HEK293 (cell line): ENCODE data around the gene RAD23B.

Experiments
- ELK4 ChIP-seq: IDR thresholded peaks from 2 replicates; pipeline ENCODE4 v1.6.1; 2011; ENCODE audit warnings: mild to moderate bottlenecking, low read depth, low read length, borderline replicate concordance
- IKZF3 ChIP-seq: fragments of 450-650 bp; IDR thresholded peaks from 2 replicates; pipeline ENCODE4 v1.5.0; 2018; ENCODE audit warnings: missing biosample characterization, mild to moderate bottlenecking, missing genetic modification characterization, moderate library complexity
- KLF1 ChIP-seq: fragments of 450-650 bp; formaldehyde crosslinking; IDR thresholded peaks from 2 replicates; pipeline ENCODE4 v1.5.1; 2016; ENCODE audit warnings: missing biosample characterization, missing genetic modification characterization
- KLF8 ChIP-seq: fragments of 450-650 bp; formaldehyde crosslinking; IDR thresholded peaks from 2 replicates; pipeline ENCODE4 v1.5.1; 2016; ENCODE audit warnings: missing biosample characterization, missing genetic modification characterization
- OSR2 ChIP-seq: fragments of 450-650 bp; formaldehyde crosslinking; IDR thresholded peaks from 2 replicates; pipeline ENCODE4 v1.5.1; 2016; ENCODE audit warnings: missing biosample characterization, missing genetic modification characterization
- PATZ1 ChIP-seq: fragments of 450-650 bp; formaldehyde crosslinking; IDR thresholded peaks from 2 replicates; pipeline ENCODE4 v1.5.1; 2016; ENCODE audit warnings: missing biosample characterization, missing genetic modification characterization
- PRDM10 ChIP-seq: fragments of 450-650 bp; formaldehyde crosslinking; IDR thresholded peaks from 2 replicates; pipeline ENCODE4 v1.5.1; 2016; ENCODE audit warnings: missing biosample characterization, missing genetic modification characterization
- PRDM4 ChIP-seq: fragments of 450-650 bp; formaldehyde crosslinking; IDR thresholded peaks from 2 replicates; pipeline ENCODE4 v1.5.1; 2017; ENCODE audit warnings: missing biosample characterization, missing genetic modification characterization
- PRDM6 ChIP-seq: fragments of 450-650 bp; formaldehyde crosslinking; IDR thresholded peaks from 2 replicates; pipeline ENCODE4 v1.5.1; 2017; ENCODE audit warnings: missing biosample characterization, missing genetic modification characterization
- RBAK ChIP-seq: fragments of 450-650 bp; formaldehyde crosslinking; IDR thresholded peaks from 2 replicates; pipeline ENCODE4 v1.5.1; 2016; ENCODE audit warnings: missing biosample characterization, missing genetic modification characterization
- SCRT1 ChIP-seq: fragments of 450-650 bp; formaldehyde crosslinking; IDR thresholded peaks from 2 replicates; pipeline ENCODE4 v1.5.1; 2016; ENCODE audit warnings: missing biosample characterization, missing genetic modification characterization, borderline replicate concordance
- ZBTB21 ChIP-seq: fragments of 450-650 bp; formaldehyde crosslinking; IDR thresholded peaks from 2 replicates; pipeline ENCODE4 v1.5.1; 2017; ENCODE audit warnings: missing biosample characterization, missing genetic modification characterization
- ZBTB48 ChIP-seq: fragments of 450-650 bp; formaldehyde crosslinking; IDR thresholded peaks from 2 replicates; pipeline ENCODE4 v1.5.1; 2016; ENCODE audit warnings: missing biosample characterization, missing genetic modification characterization
- ZBTB7A ChIP-seq: fragments of 450-650 bp; formaldehyde crosslinking; IDR thresholded peaks from 2 replicates; pipeline ENCODE4 v1.5.1; 2016; ENCODE audit warnings: low read depth, missing biosample characterization, missing genetic modification characterization
- ZFHX2 ChIP-seq: fragments of 450-650 bp; formaldehyde crosslinking; conservative IDR thresholded peaks from 2 replicates; pipeline ENCODE4 v1.5.1; 2016; ENCODE audit warnings: missing biosample characterization, missing genetic modification characterization
- ZNF169 ChIP-seq: fragments of 450-650 bp; formaldehyde crosslinking; IDR thresholded peaks from 2 replicates; pipeline ENCODE4 v1.5.1; 2016; ENCODE audit warnings: missing biosample characterization, missing genetic modification characterization
- ZNF350 ChIP-seq: fragments of 450-650 bp; formaldehyde crosslinking; IDR thresholded peaks from 2 replicates; pipeline ENCODE4 v1.5.0; 2017; ENCODE audit warnings: missing biosample characterization, mild to moderate bottlenecking, missing genetic modification characterization
- ZNF48 ChIP-seq: fragments of 450-650 bp; formaldehyde crosslinking; IDR thresholded peaks from 2 replicates; pipeline ENCODE4 v1.5.1; 2016; ENCODE audit warnings: missing biosample characterization, missing genetic modification characterization
- ZNF514 ChIP-seq: fragments of 450-650 bp; formaldehyde crosslinking; IDR thresholded peaks from 2 replicates; pipeline ENCODE4 v1.5.1; 2016; ENCODE audit warnings: missing biosample characterization, missing genetic modification characterization
- ZNF600 ChIP-seq: fragments of 450-650 bp; formaldehyde crosslinking; IDR thresholded peaks from 2 replicates; pipeline ENCODE4 v1.5.1; 2016; ENCODE audit warnings: missing biosample characterization, missing genetic modification characterization
- ZNF610 ChIP-seq: fragments of 450-650 bp; formaldehyde crosslinking; IDR thresholded peaks from 2 replicates; pipeline ENCODE4 v1.5.1; 2016; ENCODE audit warnings: missing biosample characterization, missing genetic modification characterization, borderline replicate concordance
- ZNF623 ChIP-seq: fragments of 450-650 bp; formaldehyde crosslinking; IDR thresholded peaks from 2 replicates; pipeline ENCODE4 v1.5.1; 2016; ENCODE audit warnings: missing biosample characterization, missing genetic modification characterization
- ZNF670 ChIP-seq: fragments of 450-650 bp; formaldehyde crosslinking; IDR thresholded peaks from 2 replicates; pipeline ENCODE4 v1.5.1; 2016; ENCODE audit warnings: missing biosample characterization, missing genetic modification characterization, low read depth
- ZNF677 ChIP-seq: fragments of 450-650 bp; IDR thresholded peaks from 2 replicates; pipeline ENCODE4 v1.5.0; 2018; ENCODE audit warnings: missing biosample characterization, mild to moderate bottlenecking, missing genetic modification characterization, moderate library complexity
- ZNF704 ChIP-seq: fragments of 450-650 bp; formaldehyde crosslinking; IDR thresholded peaks from 2 replicates; pipeline ENCODE4 v1.5.1; 2016; ENCODE audit warnings: missing biosample characterization, missing genetic modification characterization
- ZNF777 ChIP-seq: fragments of 450-650 bp; formaldehyde crosslinking; IDR thresholded peaks from 2 replicates; pipeline ENCODE4 v1.5.1; 2017; ENCODE audit warnings: missing biosample characterization, missing genetic modification characterization, borderline replicate concordance
- ZNF785 ChIP-seq: fragments of 450-650 bp; formaldehyde crosslinking; IDR thresholded peaks from 2 replicates; pipeline ENCODE4 v1.5.1; 2016; ENCODE audit warnings: missing biosample characterization, missing genetic modification characterization
- ZSCAN23 ChIP-seq: fragments of 450-650 bp; formaldehyde crosslinking; IDR thresholded peaks from 2 replicates; pipeline ENCODE4 v1.5.1; 2016; ENCODE audit warnings: missing biosample characterization, missing genetic modification characterization

RAD23B gene

GRCh38 chr9:107282759-107283622, at the start of gene RAD23B (continued):
- TF ChIP-seq ZNF670 (tag by site-specific recombination) (no peak), ELK4 (no peak), ZNF623 (tag by site-specific recombination) (no peak), KLF8 (tag by site-specific recombination) (peak; percentile 79; the same call in 1 of the 2 replicates), RBAK (tag by site-specific recombination) (no peak), PRDM10 (tag by site-specific recombination) (peak; percentile 86), ZNF704 (tag by site-specific recombination) (no peak), PRDM4 (tag by site-specific recombination) (peak; percentile 19; the same call in 1 of the 2 replicates), ZNF610 (no peak; the same call in 1 of the 2 replicates), ZNF777 (tag by site-specific recombination) (no peak), ZNF350 (tag by site-specific recombination) (no peak), PATZ1 (peak; percentile 57), IKZF3 (peak; percentile 86), ZBTB21 (tag by site-specific recombination) (no peak), OSR2 (tag by site-specific recombination) (no peak), ZNF48 (tag by site-specific recombination) (no peak), ZNF600 (tag by site-specific recombination) (peak; percentile 34; the same call in 1 of the 2 replicates), ZBTB7A (tag by site-specific recombination) (no peak), PRDM6 (tag by site-specific recombination) (no peak), ZNF677 (tag by site-specific recombination) (no peak), ZSCAN23 (tag by site-specific recombination) (no peak), ZNF785 (tag by site-specific recombination) (no peak), SCRT1 (tag by site-specific recombination) (no peak), ZFHX2 (tag by site-specific recombination) (peak; percentile 65), ZBTB48 (tag by site-specific recombination) (no peak), KLF1 (tag by site-specific recombination) (peak; percentile 67; the same call in 1 of the 2 replicates), ZNF514 (tag by site-specific recombination) (no peak), ZNF169 (tag by site-specific recombination) (no peak)
